Stimulated activated CD8-positive, alpha-beta memory T cell treated with anti-CD3 and anti-CD28 coated beads, Interleukin-12 subunit alpha, Interleukin-12 subunit beta, amount 100 ng/mL, for 24 hours (primary cell): ENCODE measurements around the gene KLHL6.
"Not testable (repeated sequence)": the region's sequence is repeated elsewhere in the genome, so short reads cannot be mapped to it uniquely, and the experiment has no call there.

Experiments
- DNase-seq: peaks from one replicate; pipeline ENCODE4 v3.0.0-alpha.2; 2020; ENCODE audit errors: extremely low read depth

The KLHL6 gene

GRCh38 chr3:183532620-183533411, 22.7 kb downstream of the KLHL6 start:
- DNase-seq: no peak

GRCh38 chr3:183529717-183530116, 25.8 kb downstream of the KLHL6 start:
- no peak for DNase-seq

GRCh38 chr3:183529185-183529584, 26.3 kb downstream of the KLHL6 start:
- no peak for DNase-seq

- DNase-seq: not testable (repeated sequence)
Observed at GRCh38 chr3:183528758-183529157, 26.7 kb downstream of the KLHL6 start.

- DNase-seq: no peak
Observed at GRCh38 chr3:183527428-183528379, 27.8 kb downstream of the KLHL6 start.

- no peak for DNase-seq
Observed at GRCh38 chr3:183526838-183527427, 28.6 kb downstream of the KLHL6 start.

- no peak for DNase-seq
Observed at GRCh38 chr3:183524476-183524875, 31.0 kb downstream of the KLHL6 start.

GRCh38 chr3:183520741-183521556, 34.6 kb downstream of the KLHL6 start:
- not testable (repeated sequence) for DNase-seq

GRCh38 chr3:183520295-183520694, 35.2 kb downstream of the KLHL6 start:
- DNase-seq: not testable (repeated sequence)

GRCh38 chr3:183519891-183520290, 35.6 kb downstream of the KLHL6 start:
- no peak for DNase-seq

- no peak for DNase-seq
Observed at GRCh38 chr3:183518491-183519251, 36.8 kb downstream of the KLHL6 start.

GRCh38 chr3:183517607-183518006, 37.9 kb downstream of the KLHL6 start:
- no peak for DNase-seq

- no peak for DNase-seq
Observed at GRCh38 chr3:183515968-183516851, 39.3 kb downstream of the KLHL6 start.

- no peak for DNase-seq
Observed at GRCh38 chr3:183514021-183514420, 41.5 kb downstream of the KLHL6 start.

GRCh38 chr3:183513046-183513706, 42.3 kb downstream of the KLHL6 start:
- DNase-seq: no peak

GRCh38 chr3:183511286-183512131, 44.0 kb downstream of the KLHL6 start:
- not testable (repeated sequence) for DNase-seq

GRCh38 chr3:183508821-183509220, 46.7 kb downstream of the KLHL6 start:
- no peak for DNase-seq

GRCh38 chr3:183507551-183507950, 48.0 kb downstream of the KLHL6 start:
- DNase-seq: no peak
